Type B pancreatic cell (in vitro differentiated cells): ENCODE results near the gene GCAT. TPM values are rescaled to one million over a fixed set of nuclear protein-coding genes. Genes with fewer than 3 reads are reported as not detected.

Experiments used
- DNase-seq: peaks from one replicate; pipeline ENCODE4 v3.0.0; 2021; ENCODE audit warnings: mixed read lengths; ENCODE audit not compliant: unreplicated experiment; ENCODE audit errors: extremely low spot score
- H3K27ac Mint-ChIP-seq: 2 replicates; pipeline ENCODE4 v1.8.0; 2021; ENCODE audit warnings: mild to moderate bottlenecking, mixed read lengths
- H3K27me3 Mint-ChIP-seq: 2 replicates; pipeline ENCODE4 v1.8.0; 2021; ENCODE audit warnings: mixed read lengths
- H3K36me3 Mint-ChIP-seq: 2 replicates; pipeline ENCODE4 v1.8.0; 2021; ENCODE audit warnings: mixed read lengths
- H3K4me1 Mint-ChIP-seq: one replicate; pipeline ENCODE4 v1.8.0; 2021; ENCODE audit warnings: mixed read lengths; ENCODE audit not compliant: unreplicated experiment
- H3K4me3 Mint-ChIP-seq: 2 replicates; pipeline ENCODE4 v1.8.0; 2021; ENCODE audit warnings: mild to moderate bottlenecking, mixed read lengths
- H3K9me3 Mint-ChIP-seq: 2 replicates; pipeline ENCODE4 v1.8.0; 2021; ENCODE audit warnings: mixed read lengths
- CTCF ChIP-seq: fragments of 200-600 bp; sonication (generic); conservative IDR thresholded peaks from 2 replicates; pipeline ENCODE4 v1.5.0; 2021; ENCODE audit warnings: antibody characterized with exemption, mild to moderate bottlenecking
- total RNA-seq: library from RNA; stranded (reverse); gene quantifications from 2 replicates; pipeline ENCODE4 v1.2.1, GENCODE V29; 2021; ENCODE audit warnings: low replicate concordance

The GCAT gene
- total RNA-seq, 1 donor from 2014 or later, result 27.4 TPM

- no peaks in the 10 kb centered on the region for H3K27me3 Mint-ChIP-seq
- no peak overlapping the region for H3K4me3 Mint-ChIP-seq
- no peak for TF ChIP-seq CTCF
- H3K4me1 Mint-ChIP-seq, result peaks cover 15% of the 10 kb centered on the region
- no peaks in the 10 kb centered on the region for H3K9me3 Mint-ChIP-seq
- H3K27ac Mint-ChIP-seq, result peak overlapping the region; percentile 71
- DNase-seq, result no peak
- H3K36me3 Mint-ChIP-seq, result no peaks in the 10 kb centered on the region
Measured at GRCh38 chr22:37775785-37776638, 31.7 kb upstream of the GCAT start.

DNA sequence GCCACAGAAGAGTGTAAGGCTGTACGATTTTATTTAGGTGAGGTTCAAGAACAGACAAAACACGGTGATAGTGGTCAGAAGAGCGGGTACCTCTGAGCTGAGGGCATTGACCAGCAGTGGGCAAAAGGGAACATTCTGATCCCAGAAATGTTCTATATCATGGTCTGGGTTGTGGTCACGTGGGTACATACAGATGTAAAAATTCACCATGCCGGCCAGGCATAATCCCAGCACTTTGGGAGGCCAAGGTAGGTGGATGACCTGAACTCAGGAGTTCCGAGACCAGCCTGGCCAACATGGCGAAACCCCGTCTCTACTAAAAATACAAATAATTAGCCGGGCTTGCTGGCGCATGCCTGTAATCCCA, 31.1 kb upstream of the GCAT start:
- Mint-ChIP-seq H3K27ac (peak overlapping the region; percentile 71), H3K36me3 (no peaks in the 10 kb centered on the region), H3K4me3 (no peak overlapping the region)

GRCh38 chr22:37777122-37777687, 30.5 kb upstream of the GCAT start:
- no peaks in the 10 kb centered on the region for H3K9me3 Mint-ChIP-seq
- DNase-seq, result no peak
- peak overlapping the region; percentile 71 for H3K27ac Mint-ChIP-seq
- no peak for TF ChIP-seq CTCF
- H3K4me1 Mint-ChIP-seq, result peaks cover 19% of the 10 kb centered on the region
- H3K4me3 Mint-ChIP-seq, result no peak overlapping the region
- no peaks in the 10 kb centered on the region for H3K36me3 Mint-ChIP-seq
- H3K27me3 Mint-ChIP-seq, result no peaks in the 10 kb centered on the region

More for the DNA sequence above, 31.1 kb upstream of the GCAT start:
- Mint-ChIP-seq H3K27me3 (no peaks in the 10 kb centered on the region), H3K4me1 (peaks cover 15% of the 10 kb centered on the region), H3K9me3 (no peaks in the 10 kb centered on the region)
- no peak for DNase-seq
- TF ChIP-seq CTCF, result no peak

DNA sequence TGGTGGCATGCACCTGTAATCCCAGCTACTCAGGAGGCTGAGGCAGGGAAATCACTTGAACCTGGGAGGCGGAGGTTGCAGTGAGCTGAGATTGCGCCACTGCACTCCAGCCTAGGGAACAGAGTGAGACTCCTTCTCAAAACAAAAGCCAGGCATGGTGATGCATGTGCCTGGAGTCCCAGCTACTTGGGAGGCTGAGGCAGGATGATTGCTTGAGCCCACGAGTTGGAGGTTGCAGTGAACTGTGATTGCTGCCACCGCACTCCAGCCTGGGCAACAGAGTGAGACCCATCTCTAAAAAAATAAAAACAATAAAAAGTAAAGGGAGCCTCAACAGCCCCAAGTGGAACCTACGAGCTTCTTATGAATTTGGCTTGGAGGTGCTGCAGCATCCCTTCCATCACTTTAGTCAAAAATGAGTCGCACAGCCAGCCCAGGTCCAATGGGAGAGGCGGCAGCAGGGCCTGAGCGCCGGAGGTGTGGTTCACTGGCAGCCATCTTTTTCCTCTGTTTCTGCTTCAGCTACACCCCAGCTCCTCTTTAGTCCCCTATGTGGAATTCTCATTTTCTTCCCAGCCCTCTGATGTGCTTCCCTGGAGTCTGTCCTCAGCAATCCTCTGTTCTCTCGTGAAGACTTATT, 29.2 kb upstream of the GCAT start:
- Mint-ChIP-seq H3K36me3 (no peaks in the 10 kb centered on the region), H3K27ac (peak overlapping the region; percentile 55), H3K9me3 (no peaks in the 10 kb centered on the region), H3K4me3 (no peak overlapping the region), H3K27me3 (no peaks in the 10 kb centered on the region), H3K4me1 (peaks cover 22% of the 10 kb centered on the region)
- TF ChIP-seq CTCF, result no peak
- no peak for DNase-seq

GRCh38 chr22:37781434-37782059, 26.2 kb upstream of the GCAT start:
- DNase-seq, result no peak
- Mint-ChIP-seq H3K4me3 (no peak overlapping the region), H3K9me3 (no peaks in the 10 kb centered on the region), H3K36me3 (no peaks in the 10 kb centered on the region), H3K4me1 (peaks cover 27% of the 10 kb centered on the region), H3K27me3 (no peaks in the 10 kb centered on the region), H3K27ac (peak overlapping the region; percentile 72)
- peak; percentile 50 for TF ChIP-seq CTCF
